Type B pancreatic cell (in vitro differentiated cells): ENCODE results near the gene CABP2. TPM values are rescaled to one million over a fixed set of nuclear protein-coding genes. Genes with fewer than 3 reads are reported as not detected.
A peak's percentile ranks its signal among the peaks of the same experiment; 100 is the strongest.
"Not testable (repeated sequence)": the region's sequence is repeated elsewhere in the genome, so short reads cannot be mapped to it uniquely, and the experiment has no call there.

Experiments
- DNase-seq: peaks from one replicate; pipeline ENCODE4 v3.0.0; 2021; ENCODE audit warnings: mixed read lengths; ENCODE audit not compliant: unreplicated experiment; ENCODE audit errors: extremely low spot score
- H3K27ac Mint-ChIP-seq: 2 replicates; pipeline ENCODE4 v1.8.0; 2021; ENCODE audit warnings: mild to moderate bottlenecking, mixed read lengths
- H3K27me3 Mint-ChIP-seq: 2 replicates; pipeline ENCODE4 v1.8.0; 2021; ENCODE audit warnings: mixed read lengths
- H3K36me3 Mint-ChIP-seq: 2 replicates; pipeline ENCODE4 v1.8.0; 2021; ENCODE audit warnings: mixed read lengths
- H3K4me1 Mint-ChIP-seq: one replicate; pipeline ENCODE4 v1.8.0; 2021; ENCODE audit warnings: mixed read lengths; ENCODE audit not compliant: unreplicated experiment
- H3K4me3 Mint-ChIP-seq: 2 replicates; pipeline ENCODE4 v1.8.0; 2021; ENCODE audit warnings: mild to moderate bottlenecking, mixed read lengths
- H3K9me3 Mint-ChIP-seq: 2 replicates; pipeline ENCODE4 v1.8.0; 2021; ENCODE audit warnings: mixed read lengths
- CTCF ChIP-seq: fragments of 200-600 bp; sonication (generic); conservative IDR thresholded peaks from 2 replicates; pipeline ENCODE4 v1.5.0; 2021; ENCODE audit warnings: antibody characterized with exemption, mild to moderate bottlenecking
- total RNA-seq: library from RNA; stranded (reverse); gene quantifications from 2 replicates; pipeline ENCODE4 v1.2.1, GENCODE V29; 2021; ENCODE audit warnings: low replicate concordance

Gene CABP2
- total RNA-seq, 1 donor from 2014 or later: not detected

DNA sequence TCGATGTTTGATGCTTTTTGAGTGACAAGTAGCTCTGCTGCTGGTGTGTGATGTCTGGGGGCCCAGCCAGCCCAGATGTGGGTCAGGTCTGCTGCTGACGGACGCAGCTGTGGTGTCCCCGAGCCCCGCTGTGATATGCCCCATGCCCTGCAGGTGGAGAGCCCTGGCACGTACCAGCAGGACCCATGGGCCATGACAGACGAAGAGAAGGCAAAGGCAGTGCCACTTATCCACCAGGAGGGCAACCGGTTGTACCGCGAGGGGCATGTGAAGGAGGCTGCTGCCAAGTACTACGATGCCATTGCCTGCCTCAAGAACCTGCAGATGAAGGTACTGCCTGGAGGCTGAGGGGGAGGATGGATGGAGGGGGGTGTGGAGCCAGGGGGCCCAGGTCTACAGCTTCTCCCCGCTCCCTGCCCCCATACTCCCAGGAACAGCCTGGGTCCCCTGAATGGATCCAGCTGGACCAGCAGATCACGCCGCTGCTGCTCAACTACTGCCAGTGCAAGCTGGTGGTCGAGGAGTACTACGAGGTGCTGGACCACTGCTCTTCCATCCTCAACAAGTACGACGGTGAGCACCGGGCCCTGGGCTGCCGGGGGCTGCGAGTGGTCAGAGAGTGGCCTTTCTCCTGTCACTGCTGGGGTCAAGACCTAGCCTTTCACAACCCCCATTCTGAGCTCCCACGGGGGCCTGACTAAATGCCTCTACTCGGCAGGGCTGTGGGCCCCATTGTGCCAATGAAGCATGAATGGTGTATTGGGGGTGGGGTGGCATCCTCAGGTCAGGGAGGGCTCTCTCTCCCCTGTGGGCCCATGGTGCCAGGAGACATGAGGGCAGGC is 33.1 kb downstream of the CABP2 start:
- Mint-ChIP-seq H3K4me1 (peaks cover 8% of the 10 kb centered on the region), H3K4me3 (no peak overlapping the region), H3K27me3 (no peaks in the 10 kb centered on the region), H3K9me3 (no peaks in the 10 kb centered on the region), H3K36me3 (peaks cover 9% of the 10 kb centered on the region), H3K27ac (peak overlapping the region; percentile 39)
- TF ChIP-seq CTCF: no peak
- no peak for DNase-seq

DNA sequence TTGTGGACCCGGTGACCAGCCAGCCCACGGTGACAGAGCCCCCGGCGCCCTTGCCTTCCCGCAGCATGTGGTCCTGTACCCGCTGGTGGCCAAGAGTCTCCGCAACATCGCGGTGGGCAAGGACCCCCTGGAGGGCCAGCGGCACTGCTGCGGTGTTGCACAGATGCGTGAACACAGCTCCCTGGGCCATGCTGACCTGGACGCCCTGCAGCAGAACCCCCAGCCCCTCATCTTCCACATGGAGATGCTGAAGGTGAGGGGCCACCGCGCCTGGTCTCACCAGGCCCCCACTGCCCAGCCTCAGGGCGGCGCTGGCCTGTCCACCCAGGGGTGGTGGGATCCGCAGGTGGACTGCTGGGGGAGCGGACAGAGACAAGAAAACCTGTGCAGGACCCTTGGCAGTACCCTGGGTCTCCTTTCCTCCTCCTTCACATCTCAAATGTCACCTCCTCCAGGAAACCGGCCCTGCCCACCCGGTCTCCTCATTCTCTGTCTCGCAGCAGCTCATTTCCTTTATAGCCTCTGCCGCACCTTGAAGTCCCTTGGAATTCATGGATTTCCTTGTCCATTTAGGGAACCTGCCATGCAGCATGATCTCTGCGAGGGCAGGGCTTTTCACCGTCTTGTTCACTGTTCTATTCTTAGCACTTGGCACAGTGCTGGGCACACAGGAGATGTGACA is 33.9 kb downstream of the CABP2 start:
- TF ChIP-seq CTCF: no peak
- Mint-ChIP-seq H3K36me3 (peaks cover 9% of the 10 kb centered on the region), H3K9me3 (no peaks in the 10 kb centered on the region), H3K4me1 (peaks cover 15% of the 10 kb centered on the region), H3K27me3 (no peaks in the 10 kb centered on the region), H3K4me3 (no peak overlapping the region), H3K27ac (peak overlapping the region; percentile 39)
- no peak for DNase-seq

DNA sequence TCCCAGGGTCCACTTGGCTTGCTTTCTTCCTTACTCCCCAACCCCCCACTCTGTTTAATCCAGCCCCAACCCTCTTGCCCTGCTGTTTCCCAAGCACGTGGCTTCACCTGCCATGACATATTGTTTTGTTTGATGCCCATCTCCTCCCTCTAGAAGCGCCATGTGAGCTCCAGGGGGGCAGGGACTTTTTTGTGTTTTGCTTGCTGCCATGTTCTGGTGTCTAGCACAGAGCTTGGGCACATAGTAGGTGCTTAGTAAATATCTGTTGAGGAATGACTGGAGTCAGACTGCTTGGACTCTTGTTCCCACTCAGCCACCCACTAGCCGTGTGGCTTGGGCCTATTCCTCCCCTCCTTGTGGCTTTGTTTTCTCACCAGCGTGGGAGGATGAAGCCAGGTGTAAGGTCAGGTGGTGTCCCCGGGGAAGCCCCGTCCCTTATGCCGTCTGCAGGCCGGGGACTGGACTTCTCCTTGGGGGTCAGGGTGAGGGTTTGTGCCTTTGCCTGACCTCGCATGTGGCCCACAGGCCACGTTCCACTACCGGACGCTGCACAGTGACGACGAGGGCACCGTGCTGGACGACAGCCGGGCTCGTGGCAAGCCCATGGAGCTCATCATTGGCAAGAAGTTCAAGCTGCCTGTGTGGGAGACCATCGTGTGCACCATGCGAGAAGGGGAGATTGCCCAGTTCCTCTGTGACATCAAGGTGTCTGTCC is 36.6 kb downstream of the CABP2 start:
- DNase-seq: no peak
- Mint-ChIP-seq H3K4me3 (peak overlapping the region; percentile 57), H3K27me3 (peaks cover 3% of the 10 kb centered on the region), H3K36me3 (peaks cover 13% of the 10 kb centered on the region), H3K4me1 (peaks cover 31% of the 10 kb centered on the region), H3K9me3 (no peaks in the 10 kb centered on the region), H3K27ac (no peak overlapping the region)
- no peak for TF ChIP-seq CTCF

GRCh38 chr11:67485873-67486361 is 37.3 kb downstream of the CABP2 start:
- peaks cover 31% of the 10 kb centered on the region for H3K4me1 Mint-ChIP-seq
- not testable (repeated sequence) for DNase-seq, H3K9me3 Mint-ChIP-seq, H3K27ac Mint-ChIP-seq, H3K27me3 Mint-ChIP-seq
- H3K4me3 Mint-ChIP-seq: peak overlapping the region; percentile 57
- H3K36me3 Mint-ChIP-seq: peaks cover 13% of the 10 kb centered on the region

- no peaks in the 10 kb centered on the region for H3K9me3 Mint-ChIP-seq
- peaks cover 3% of the 10 kb centered on the region for H3K27me3 Mint-ChIP-seq
- no peak for DNase-seq
- peak overlapping the region; percentile 96 for H3K4me3 Mint-ChIP-seq
- TF ChIP-seq CTCF: no peak
- peaks cover 13% of the 10 kb centered on the region for H3K36me3 Mint-ChIP-seq
- H3K27ac Mint-ChIP-seq: peak overlapping the region; percentile 50
- H3K4me1 Mint-ChIP-seq: peaks cover 31% of the 10 kb centered on the region
These were observed 38.4 kb downstream of the CABP2 start for GRCh38 chr11:67484847-67485311.
